ENCODE measurements around the gene CIAO3.

Gene CIAO3

DNA sequence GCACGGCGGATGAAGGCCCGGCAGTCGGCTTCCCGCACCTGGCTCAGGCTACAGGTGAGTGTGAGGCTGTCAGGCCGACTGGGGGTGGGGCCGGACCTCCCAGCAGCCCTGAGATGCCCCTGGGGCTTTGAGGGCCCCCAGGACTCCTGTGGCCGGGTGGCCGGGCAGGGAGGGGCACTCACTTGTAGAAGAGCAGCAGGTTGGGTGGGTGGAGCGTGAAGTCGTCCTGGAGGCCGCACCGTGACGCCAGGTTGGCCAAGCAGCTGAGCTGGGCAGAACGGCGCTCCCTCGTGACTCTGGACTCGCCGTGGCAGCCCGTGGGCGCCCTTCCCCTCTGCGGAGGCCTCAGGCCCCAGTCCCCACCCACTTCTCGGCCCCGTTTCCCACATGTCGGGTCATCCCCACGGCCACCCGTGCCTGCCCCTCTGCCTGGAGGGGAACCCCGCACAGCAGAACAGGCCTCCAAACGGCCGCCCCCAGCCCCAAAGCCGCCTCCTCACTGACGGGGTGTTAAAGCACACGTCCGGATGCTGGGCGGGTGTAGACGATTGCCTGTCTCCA is 34.5 kb upstream of the CIAO3 start:
- no peak for DNase-seq

DNA sequence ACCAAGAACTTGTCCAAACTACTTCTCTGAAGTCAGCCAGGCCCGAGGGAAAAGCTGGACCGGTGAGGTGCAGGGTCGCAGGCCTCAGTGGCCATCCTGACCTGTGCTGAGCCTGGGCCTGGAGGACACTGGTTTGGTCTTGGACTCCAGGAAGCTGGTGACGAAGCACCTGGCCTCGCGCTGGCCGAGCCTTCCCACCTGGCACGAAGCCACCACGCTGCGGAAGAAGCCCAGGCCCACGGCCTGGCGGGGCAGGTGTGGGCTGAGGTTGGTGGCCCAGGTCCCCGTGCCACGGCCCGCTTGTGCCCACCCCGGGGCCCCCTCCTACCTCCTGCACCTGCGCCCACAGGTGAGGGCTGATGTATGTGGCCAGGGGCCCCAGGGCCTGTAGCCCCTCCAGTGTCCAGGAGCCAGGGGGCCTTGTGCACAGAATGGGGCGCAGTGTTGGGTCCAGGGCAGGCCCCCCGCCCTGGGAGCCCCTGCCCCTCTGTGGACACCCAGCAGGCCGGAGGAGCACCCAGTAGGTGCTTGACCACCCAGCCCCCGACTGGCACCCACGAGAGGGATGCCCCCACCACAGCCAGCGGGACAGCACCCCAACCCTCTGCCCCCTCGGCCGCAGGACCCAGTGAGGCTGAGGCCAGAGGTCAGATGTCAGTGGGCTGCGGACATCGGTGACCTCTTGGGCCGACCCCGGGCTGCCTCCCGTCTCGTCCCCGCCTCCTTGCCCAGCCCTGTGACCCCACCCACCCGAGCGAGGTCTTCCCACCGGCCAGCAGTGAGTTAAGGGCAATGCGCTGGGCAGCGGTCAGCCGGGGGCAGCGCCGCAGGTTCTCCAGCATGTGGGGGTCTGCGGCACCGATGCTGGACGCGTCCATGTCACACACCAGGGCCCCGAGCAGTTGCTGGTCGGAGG is 33.5 kb upstream of the CIAO3 start:
- no peak for DNase-seq

DNA sequence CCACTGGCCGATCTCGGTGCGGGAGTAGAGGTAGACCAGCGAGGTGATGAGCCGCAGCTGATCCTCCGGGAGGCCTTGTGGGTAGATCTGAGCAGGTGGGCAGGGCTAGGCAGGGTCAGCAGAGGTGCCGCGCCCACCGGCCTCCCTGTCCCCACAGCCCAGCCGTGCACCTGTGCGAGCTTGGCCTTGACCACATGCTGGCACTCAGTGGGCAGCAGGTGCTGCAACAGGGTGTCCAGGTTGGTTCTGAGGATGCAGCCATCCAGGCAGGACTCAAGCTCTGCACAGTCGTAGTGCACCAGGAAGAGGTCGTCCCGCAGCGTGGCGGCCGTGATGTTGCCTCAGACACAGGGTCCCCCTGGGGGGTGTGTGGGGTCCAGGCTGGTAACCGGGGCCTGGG is 32.2 kb upstream of the CIAO3 start:
- DNase-seq: no peak

DNA sequence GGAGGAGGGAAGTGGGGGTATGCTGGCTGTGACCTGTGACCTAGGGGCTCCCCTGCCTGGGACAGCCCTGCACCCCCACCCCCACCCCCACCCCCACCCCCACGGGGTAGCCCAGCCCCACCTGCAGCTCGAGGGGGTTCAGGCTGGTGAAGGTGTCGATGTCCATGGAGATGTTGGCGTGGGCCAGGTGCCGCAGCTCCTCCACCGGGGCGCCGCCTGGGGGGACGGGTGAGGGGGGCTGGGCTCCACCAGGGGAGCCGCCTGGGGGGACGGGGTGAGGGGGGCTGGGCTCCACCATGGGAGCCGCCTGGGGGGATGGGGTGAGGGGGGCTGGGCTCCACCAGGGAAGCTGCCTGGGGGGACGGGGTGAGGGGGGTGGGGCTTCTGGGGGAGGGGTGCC is 29.6 kb upstream of the CIAO3 start:
- no peak for DNase-seq

DNA sequence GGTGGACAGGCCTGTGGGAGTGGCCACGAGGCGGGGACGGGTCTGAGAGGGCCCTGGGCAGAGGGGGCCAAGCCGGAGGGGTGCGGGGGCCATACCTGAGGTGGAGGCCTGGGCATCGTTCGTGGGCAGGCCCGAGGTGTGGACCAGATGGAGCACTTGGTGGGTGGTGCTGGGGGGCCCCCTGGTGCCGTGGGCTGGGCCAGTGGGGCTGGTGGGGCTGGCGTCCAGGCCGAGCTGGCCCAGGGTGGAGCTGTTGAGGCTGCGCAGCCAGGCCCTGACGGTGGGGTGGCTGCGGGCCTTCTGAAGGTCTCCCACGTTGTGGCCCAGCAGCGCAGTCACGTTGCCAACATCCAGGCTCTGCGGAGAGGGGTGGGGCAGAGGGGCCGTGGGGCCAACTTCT is 29.1 kb upstream of the CIAO3 start:
- DNase-seq: no peak

DNA sequence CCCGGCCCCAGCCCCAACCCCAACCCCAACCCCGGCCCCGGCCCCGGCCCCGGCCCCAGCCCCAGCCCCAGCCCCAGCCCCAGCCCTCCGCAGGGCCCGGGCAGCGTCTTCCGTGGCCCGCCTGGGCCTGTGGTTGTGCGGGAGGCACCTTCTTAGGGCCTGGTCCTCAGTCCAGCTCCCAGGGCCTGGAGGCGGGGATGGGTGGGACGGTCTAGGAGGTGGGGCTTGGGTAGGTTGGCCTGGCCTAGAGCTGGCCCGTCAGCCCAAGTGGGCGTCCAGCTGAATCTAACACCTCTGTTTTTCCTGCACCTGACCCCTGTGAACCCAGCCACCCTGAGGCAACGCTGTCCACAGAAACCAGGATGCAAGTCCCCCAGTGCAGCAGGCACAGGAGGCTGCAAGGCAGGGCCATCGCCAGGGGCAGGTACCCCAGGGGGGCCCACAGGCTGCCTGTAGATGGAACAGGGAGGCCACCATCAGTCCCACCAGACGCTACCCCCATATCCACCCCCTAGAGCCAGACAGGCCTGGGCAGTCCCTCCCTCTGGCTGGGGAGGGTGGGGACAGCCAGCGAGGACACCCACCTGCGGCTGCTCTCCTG is 28.5 kb upstream of the CIAO3 start:
- no peak for DNase-seq

DNA sequence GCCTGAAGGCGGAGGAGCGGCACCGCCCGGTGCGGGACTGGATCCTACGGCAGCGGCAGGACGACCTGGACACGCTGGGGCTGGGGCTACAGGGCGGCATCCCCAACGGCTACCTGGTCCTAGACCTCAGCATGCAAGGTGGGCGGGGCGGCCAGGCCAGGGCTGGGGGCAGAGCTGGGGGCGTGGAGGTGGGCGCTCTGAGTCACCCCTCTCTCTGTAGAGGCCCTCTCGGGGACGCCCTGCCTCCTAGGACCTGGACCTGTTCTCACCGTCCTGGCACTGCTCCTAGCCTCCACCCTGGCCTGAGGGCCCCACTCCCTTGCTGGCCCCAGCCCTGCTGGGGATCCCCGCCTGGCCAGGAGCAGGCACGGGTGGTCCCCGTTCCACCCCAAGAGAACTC is 27.6 kb upstream of the CIAO3 start:
- DNase-seq: no peak

DNA sequence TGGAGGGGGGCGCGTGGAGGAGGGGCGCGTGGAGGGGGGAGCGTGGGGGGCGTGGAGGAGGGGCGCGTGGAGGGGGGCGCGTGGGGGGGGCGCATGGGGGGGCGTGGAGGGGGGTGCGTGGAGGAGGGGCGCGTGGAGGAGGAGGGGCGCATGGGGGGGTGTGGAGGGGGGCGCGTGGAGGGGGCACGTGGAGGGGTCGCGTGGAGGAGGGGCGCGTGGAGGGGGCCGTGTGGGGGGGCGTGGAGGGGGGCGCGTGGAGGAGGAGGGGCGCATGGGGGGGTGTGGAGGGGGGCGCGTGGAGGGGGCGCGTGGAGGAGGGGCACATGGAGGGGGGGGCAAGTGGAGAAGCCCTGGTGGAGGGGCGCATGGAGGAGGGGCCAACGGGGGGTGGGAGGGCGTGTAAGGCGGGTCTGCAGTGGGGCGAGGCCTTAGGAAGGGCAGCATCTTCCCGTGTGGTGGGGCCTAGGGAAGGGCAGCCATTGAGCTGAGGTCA is 27.0 kb upstream of the CIAO3 start:
- no peak for DNase-seq

DNA sequence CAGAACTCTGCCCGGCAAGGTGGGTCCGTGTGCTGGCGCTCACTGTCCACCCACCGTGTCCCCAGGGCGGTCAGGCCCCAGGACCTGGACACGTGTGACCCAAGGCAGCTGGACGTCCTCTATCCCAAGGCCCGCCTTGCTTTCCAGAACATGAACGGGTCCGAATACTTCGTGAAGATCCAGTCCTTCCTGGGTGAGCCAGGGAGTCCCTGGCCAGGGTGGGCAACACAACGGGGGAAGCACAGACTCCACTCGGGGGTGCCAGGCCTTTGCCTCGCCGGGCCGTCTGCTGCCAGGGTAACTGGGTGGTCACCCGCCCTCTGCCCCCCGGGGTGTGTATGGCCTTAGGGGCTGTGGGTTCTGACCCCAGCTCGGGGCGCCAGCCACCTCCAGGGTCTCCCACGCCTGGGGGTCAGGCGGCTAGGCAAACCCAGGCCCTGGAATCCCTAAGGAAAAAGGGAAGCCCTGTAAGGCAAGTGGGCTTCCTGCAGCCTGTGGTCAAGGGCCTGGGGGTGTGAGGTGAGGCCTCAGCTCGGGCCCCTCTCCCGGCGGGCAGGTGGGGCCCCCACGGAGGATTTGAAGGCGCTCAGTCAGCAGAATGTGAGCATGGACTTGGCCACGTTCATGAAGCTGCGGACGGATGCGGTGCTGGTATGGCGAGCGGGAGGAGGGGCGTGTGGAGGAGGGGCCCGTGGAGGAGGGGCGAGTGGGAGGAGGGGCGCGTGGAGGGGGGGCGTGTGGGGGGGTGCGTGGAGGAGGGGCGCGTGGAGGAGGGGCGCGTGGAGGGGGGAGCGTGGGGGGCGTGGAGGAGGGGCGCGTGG is 26.2 kb upstream of the CIAO3 start:
- no peak for DNase-seq

DNA sequence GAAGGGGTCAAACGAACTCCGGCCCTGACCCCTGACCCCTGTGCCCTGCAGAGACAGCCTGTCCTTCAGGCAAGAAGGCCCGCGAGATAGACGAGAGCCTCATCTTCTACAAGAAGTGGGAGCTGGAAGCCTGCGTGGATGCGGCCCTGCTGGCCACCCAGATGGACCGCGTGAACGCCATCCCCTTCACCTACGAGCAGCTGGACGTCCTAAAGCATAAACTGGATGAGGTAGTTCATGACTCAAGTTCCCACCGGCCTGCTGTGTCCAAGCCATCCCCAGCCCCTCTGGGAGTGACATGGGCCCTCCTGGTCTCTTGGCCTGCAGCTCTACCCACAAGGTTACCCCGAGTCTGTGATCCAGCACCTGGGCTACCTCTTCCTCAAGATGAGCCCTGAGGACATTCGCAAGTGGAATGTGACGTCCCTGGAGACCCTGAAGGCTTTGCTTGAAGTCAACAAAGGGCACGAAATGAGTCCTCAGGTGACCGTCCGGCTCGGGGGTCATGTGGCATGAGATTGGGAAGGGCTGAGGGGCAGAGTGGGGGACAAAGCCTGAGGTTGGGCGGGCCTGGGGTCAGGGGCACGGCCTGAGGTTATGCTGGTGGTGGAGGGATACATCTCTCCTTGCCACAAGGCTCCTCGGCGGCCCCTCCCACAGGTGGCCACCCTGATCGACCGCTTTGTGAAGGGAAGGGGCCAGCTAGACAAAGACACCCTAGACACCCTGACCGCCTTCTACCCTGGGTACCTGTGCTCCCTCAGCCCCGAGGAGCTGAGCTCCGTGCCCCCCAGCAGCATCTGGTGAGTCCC is 25.4 kb upstream of the CIAO3 start:
- no peak for DNase-seq

DNA sequence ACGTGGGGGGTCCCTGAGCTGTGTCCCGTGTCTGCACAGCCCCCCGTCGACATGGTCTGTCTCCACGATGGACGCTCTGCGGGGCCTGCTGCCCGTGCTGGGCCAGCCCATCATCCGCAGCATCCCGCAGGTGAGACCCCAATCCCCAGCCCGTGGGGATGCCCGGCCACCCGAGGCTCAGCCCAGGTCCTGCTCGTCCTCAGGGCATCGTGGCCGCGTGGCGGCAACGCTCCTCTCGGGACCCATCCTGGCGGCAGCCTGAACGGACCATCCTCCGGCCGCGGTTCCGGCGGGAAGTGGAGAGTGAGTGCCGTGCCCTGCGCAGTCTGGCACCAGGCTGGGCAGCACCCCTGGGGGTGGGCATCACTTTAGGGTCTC is 24.7 kb upstream of the CIAO3 start:
- DNase-seq: no peak

DNA sequence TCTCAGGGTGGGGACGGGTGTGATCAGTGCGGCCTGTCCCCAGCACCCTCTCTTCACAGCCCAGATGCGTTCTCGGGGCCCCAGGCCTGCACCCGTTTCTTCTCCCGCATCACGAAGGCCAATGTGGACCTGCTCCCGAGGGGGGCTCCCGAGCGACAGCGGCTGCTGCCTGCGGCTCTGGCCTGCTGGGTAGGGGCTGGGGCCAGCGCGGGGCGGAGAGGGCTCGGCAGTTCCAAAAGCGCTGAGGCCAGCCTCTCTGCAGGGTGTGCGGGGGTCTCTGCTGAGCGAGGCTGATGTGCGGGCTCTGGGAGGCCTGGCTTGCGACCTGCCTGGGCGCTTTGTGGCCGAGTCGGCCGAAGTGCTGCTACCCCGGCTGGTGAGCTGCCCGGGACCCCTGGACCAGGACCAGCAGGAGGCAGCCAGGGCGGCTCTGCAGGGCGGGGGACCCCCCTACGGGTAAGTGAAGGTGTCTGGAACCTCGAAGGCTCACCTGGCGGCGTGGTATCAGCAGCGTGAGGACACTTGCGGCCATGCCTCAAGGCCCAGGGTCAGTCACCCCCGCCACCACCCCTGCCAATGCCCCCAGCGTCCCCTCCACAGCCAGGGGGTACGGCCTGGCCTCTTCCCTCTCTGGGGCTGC is 24.2 kb upstream of the CIAO3 start:
- no peak for DNase-seq

DNA sequence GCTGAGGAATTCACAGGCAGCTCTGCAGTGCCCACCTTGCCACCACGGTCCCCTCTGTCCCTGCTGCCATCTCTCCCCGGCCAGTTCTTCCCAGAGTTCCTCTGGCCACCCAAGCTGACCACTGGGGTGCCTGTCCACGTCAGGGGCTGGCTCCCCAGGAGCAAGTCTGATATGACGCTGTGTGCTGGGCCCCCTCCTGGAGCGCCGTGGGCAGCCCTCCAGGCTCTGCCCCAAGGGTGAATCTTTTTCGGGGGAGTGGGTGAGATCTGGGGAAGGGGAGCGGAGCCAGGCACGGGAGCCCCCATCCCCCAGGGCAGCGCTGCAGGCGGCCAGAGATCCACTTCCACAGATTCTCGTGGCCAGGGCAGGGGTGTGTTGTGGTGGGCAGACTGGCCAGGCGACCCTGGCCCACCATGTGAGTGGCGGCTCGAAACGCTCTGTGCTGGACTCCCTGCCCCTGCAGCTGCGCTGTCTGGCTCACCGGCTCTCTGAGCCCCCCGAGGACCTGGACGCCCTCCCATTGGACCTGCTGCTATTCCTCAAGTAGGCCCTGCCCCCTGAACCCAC is 23.5 kb upstream of the CIAO3 start:
- DNase-seq: no peak

DNA sequence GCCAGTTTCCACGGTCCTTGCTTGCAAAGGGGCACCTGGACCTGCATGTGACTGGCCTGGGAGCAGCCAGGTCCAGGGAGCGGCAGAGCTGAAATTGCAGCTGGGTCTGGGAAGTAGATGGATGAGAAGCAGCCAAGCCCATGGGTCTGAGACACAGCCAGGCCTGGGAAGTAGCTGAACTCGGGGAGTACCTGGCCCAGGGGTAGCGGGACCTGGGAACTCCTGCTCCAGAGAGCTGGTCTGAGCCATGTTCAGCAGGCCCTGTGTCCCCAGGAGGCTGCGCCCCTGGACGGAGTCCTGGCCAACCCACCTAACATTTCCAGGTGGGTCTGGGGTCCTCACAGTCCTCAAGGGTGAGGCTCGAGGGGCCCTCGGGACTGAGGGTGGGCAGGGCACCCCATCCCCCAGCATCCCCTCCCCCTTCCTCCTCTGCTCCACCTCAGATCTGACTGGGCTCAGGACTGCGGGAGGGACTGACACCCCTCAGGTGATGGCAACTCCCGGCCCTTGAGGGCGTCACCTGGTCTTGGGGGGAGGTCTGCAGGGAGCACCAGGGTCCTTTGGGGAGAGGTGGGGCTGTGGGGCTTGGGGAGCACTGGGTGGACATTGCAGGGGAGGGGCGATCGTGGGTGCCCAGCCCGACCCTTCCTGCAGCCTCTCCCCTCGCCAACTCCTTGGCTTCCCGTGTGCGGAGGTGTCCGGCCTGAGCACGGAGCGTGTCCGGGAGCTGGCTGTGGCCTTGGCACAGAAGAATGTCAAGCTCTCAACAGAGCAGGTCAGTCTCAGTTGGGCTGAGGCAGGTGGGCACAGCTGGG is 22.8 kb upstream of the CIAO3 start:
- no peak for DNase-seq

DNA sequence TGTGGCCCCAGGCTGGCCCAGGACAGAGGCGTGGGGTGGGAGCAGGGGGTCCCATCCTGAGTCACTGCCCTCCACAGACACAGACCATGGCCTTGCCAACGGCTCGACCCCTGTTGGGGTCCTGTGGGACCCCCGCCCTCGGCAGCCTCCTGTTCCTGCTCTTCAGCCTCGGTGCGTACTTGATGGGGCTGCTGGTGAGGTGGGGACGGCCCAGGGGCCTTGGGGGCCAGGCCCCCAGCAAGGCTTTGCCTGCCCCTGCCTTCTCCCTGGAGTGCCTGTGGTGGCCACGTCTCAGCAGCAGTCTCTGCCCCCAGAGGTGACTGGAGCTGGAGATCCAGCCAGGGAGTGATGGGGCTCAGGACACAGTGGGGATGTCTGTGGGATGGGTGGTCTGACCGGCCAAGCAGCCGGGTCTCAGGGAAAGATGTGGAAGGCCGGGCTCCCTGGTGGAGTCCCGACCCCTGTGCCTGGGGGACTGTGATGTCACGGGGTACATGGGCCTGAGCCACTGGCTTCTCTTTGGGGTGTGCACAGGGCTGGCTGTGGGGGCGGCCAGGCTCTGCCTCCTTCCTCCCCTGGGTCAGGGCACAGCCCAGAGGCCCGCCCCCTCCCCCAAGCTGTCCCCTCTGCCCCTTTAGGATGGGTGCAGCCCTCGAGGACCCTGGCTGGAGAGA is 21.9 kb upstream of the CIAO3 start:
- DNase-seq: no peak

DNA sequence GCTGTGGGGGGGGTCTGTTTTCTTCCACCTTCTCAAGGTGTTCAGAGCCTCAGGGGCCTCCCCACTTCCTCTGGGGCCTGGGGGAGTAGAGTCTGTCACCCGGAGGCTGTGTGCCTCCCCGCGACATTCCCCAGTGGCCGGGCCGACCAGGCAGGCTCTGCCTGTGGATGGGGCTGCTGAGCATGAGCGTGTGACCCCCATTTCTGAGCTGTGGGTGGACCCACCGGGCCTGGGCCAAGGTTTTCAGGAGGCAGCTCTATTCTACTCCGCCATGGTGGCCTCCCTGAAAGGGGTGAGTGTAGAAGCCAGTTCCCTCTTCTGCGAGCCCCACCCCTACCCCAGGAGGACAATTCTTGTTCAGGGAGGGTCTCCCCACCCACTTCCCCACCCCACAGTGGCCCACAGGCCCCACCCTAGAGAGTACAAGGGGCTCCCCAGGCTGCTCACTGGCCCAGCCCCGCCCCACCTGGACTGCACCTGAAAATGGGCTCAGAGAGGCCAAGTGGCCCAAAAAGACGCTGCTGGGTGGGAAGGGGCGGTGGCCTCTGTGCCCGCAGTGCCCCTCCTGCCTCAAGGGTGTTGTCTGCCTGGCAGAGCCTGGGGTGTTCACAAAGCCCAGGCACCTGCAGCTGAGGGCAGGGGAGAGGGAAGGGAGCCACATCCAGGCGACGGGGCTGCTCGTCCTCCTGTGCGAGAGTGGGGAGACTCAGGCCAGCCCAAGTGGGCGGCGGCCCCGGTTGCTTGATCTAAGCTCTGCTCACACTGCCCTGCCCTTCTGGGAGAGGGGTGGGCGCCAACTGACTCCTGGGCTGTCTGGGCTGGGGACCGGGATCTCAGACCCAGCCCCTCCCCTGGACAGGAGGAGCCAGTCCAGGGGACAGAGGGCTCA is 21.1 kb upstream of the CIAO3 start:
- no peak for DNase-seq

DNA sequence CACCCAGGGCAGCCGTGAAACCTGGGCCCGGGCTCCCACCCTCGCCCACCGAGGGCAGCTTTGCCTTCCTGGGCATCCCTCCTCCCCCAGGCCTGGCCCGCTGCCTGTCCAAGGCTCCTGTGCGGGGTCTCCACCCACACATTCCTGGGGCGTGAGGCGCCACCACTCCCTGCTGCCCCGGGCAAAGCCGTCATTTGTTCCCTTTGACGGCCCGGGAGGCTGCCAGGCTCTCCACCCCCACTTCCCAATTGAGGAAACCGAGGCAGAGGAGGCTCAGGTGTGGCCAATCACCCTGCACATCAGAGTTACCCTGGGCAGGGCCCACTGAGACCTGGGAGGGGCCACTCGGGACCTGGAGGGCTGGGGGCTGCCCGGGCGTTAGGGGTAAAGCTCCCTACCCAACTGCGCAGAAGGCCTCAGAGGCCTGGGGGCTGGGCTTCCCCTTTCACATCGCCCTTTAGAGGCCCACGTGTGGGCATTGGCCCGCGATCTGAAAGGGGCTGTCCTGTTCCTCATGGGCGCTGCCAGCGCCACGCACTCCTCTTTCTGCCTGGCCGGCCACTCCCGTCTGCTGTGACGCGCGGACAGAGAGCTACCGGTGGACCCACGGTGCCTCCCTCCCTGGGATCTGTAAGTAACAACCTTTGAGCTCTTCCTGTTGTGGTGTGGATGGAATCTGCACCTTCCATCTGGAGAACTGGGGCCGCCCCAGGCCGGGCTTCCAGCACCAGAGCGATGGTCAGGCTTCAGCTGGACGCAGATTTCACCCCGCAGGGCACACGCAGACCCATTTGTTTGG is 19.9 kb upstream of the CIAO3 start, which contains the start of gene MSLN:
Gene MSLN (plus strand): TSS at position 190 of the 799 bp plus-strand sequence. CDS start 1,947 bp downstream, outside the sequence.
- DNase-seq: no peak

DNA sequence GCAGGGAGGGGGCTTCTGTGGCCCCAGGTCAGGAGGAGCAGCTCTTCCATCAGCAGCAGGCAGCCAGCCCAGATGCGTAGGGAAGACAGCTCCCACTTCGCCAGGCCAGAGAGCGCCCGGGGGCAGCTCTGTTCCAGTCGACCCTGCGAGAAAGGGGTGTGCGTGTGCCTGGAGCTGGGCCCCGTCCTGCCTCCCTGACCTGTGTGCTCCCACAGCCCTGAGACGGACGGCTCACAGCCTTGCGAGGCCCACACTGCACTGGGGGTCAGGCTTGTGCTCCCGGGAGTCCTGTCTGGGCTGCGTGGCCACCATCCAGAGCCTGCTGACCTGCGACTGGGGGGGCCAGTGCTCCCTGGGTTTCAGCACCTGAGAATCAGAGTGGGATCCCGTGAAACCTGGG is 19.3 kb upstream of the CIAO3 start:
- no peak for DNase-seq
